Tibial nerve (tissue), 4 donors: Measurements from ENCODE around the gene EIF4ENIF1. TPM values are rescaled to one million over a fixed set of nuclear protein-coding genes. Genes with fewer than 3 reads are reported as not detected.

Experiments used
- small RNA-seq: library from RNA; depleted of rRNA; stranded (forward); fragments of <200 nt; gene quantifications from one replicate; pipeline ENCODE3, GENCODE V24; 2016
- total RNA-seq, 4 donors: library from RNA; depleted of rRNA; stranded (reverse); fragments of >200 nt; gene quantifications; one replicate each; pipeline ENCODE4 v1.1.0, GENCODE V29; 2016

Gene EIF4ENIF1
- total RNA-seq, 4 donors from 2014 or later: 14.4 to 31.8 (median 17.5) TPM

Small RNA genes lying within 50 kb of the gene (small RNA-seq; reads per million reads assigned to genes)
- gene AL096701.2: not detected
- gene RNU6-28P: not detected

Other genes starting within 250 kb of the EIF4ENIF1 start
- gene PIK3IP1, start 197.4 kb downstream of the EIF4ENIF1 start, total RNA-seq: 100 to 1,000 TPM in 1 of 4 donors, 10 to 100 TPM in 3; 54.8 to 106 (median 80.5) TPM
- gene PATZ1, start 143.5 kb downstream of the EIF4ENIF1 start, total RNA-seq: 10 to 100 TPM; 27.1 to 33.5 (median 31.3) TPM
- gene DRG1, start 90.2 kb downstream of the EIF4ENIF1 start, total RNA-seq: 10 to 100 TPM; 35.9 to 86.7 (median 51.9) TPM
- gene SFI1, start 6.7 kb upstream of the EIF4ENIF1 start, total RNA-seq: 10 to 100 TPM; 30.4 to 66.9 (median 49.5) TPM
- 10 to 100 TPM; 26.9 to 44.7 (median 36.2) TPM for gene PISD, start 172.4 kb upstream of the EIF4ENIF1 start, total RNA-seq